ENCODE data around the gene HOXC10. TPM values are rescaled to one million over a fixed set of nuclear protein-coding genes. Genes with fewer than 3 reads are reported as not detected.

HOXC10 gene
- total and polyA plus RNA-seq, 3 donors from 2014 or later, result 1.4 to 4.3 (median 2.6) TPM

GRCh38 chr12:54033106-54033979, 48.4 kb downstream of the HOXC10 start:
- intact Hi-C loops (cut with DNase I; ENCODE audit: low total_unique reads), result loop anchor here (5.0 kb wide), 1 partner anchor 159 kb away; no protein-coding TSS in a partner anchor

GRCh38 chr12:54033980-54034784, 49.2 kb downstream of the HOXC10 start:
- TF ChIP-seq CTCF (IDR thresholded peaks at IDR 0.05) (no peak), POLR2A (IDR thresholded peaks at IDR 0.05) (no peak)
- Histone ChIP-seq H3K27ac (no peak overlapping the region), H3K27me3 (no peaks in the 10 kb centered on the region), H3K4me1 (peaks cover 14% of the 10 kb centered on the region), H3K36me3 (ENCODE audit: low read depth, missing control alignments) (no peaks in the 10 kb centered on the region), H3K4me3 (peak overlapping the region; percentile 29 to 52), H3K9me3 (no peaks in the 10 kb centered on the region)
- WGBS, 2 donors, result 48 to 52% methylated on average over 36 to 57 of the region's 57 CpGs
- intact Hi-C loops (cut with DNase I; ENCODE audit: low total_unique reads), result loop anchor here (5.0 kb wide), 1 partner anchor 158 kb away; no protein-coding TSS in a partner anchor
- no peak for DNase-seq

More at GRCh38 chr12:54033106-54033979, 48.4 kb downstream of the HOXC10 start:
- no peaks in the 10 kb centered on the region for H3K36me3 ChIP-seq (ENCODE audit: low read depth, missing control alignments)
- no peaks in the 10 kb centered on the region for H3K9me3 ChIP-seq
- DNase-seq, result peak; percentile 42
- H3K27ac ChIP-seq, result no peak overlapping the region
- TF ChIP-seq CTCF (IDR thresholded peaks at IDR 0.05) (no peak), POLR2A (IDR thresholded peaks at IDR 0.05) (no peak)
- WGBS, 2 donors, result 14 to 17% methylated on average over 38 to 61 of the region's 61 CpGs
- peak overlapping the region; percentile 29 to 52 for H3K4me3 ChIP-seq
- no peaks in the 10 kb centered on the region for H3K27me3 ChIP-seq
- H3K4me1 ChIP-seq, result peaks cover 18% of the 10 kb centered on the region

GRCh38 chr12:54034785-54035310, 49.9 kb downstream of the HOXC10 start:
- no peaks in the 10 kb centered on the region for H3K36me3 ChIP-seq (ENCODE audit: low read depth, missing control alignments)
- H3K9me3 ChIP-seq, result no peaks in the 10 kb centered on the region
- no peak for DNase-seq
- H3K4me3 ChIP-seq, result peak overlapping the region in 1 of 2 donors; percentile 29
- H3K27me3 ChIP-seq, result no peaks in the 10 kb centered on the region
- no peak overlapping the region for H3K27ac ChIP-seq
- 58 to 60% methylated on average over 18 to 22 of the region's 22 CpGs for WGBS, 2 donors
- TF ChIP-seq POLR2A (IDR thresholded peaks at IDR 0.05) (no peak), CTCF (IDR thresholded peaks at IDR 0.05) (no peak)
- H3K4me1 ChIP-seq, result peaks cover 14% of the 10 kb centered on the region
- intact Hi-C loops (cut with DNase I; ENCODE audit: low total_unique reads), result loop anchor here (5.0 kb wide), 1 partner anchor 157 kb away; no protein-coding TSS in a partner anchor

GRCh38 chr12:54035568-54036264, 50.8 kb downstream of the HOXC10 start:
- Histone ChIP-seq H3K27me3 (no peaks in the 10 kb centered on the region), H3K36me3 (ENCODE audit: low read depth, missing control alignments) (no peaks in the 10 kb centered on the region), H3K4me3 (no peak overlapping the region), H3K4me1 (peaks cover 14% of the 10 kb centered on the region), H3K27ac (no peak overlapping the region), H3K9me3 (no peaks in the 10 kb centered on the region)
- intact Hi-C loops (cut with DNase I; ENCODE audit: low total_unique reads), result no loop called here
- 77% methylated on average over 6 of the region's 6 CpGs for WGBS, 2 donors
- DNase-seq, result no peak
- TF ChIP-seq POLR2A (IDR thresholded peaks at IDR 0.05) (no peak), CTCF (IDR thresholded peaks at IDR 0.05) (no peak)
